ENCODE measurements around the gene NSUN2. TPM values are rescaled to one million over a fixed set of nuclear protein-coding genes. Genes with fewer than 3 reads are reported as not detected.
"Not testable (repeated sequence)": the region's sequence is repeated elsewhere in the genome, so short reads cannot be mapped to it uniquely, and the experiment has no call there.

The NSUN2 gene
- total RNA-seq, 6 experiments from 2014 or later = 59.9 to 67.7 (median 60.5) TPM

DNA sequence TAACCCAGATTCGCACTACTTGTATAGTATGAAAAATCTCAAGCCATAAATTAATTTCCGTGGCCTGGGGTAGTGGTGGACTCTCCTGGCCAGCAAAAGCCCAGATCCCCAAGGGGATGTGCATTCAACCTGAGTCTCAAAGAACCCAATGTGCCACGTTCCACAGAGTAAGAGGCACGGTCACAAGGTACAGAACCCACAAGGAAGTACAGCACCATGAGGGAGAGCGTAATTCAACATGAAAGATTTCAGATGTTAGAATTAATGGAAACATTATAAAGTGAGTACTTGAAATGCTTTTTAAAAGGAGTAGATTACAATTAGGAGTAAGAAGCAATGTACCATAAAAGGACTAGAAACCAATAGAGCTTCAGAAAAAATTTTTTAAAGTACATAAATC, 23.8 kb upstream of the NSUN2 start:
- no peak for TF ChIP-seq CTCF (IDR thresholded peaks at IDR 0.05)
- no peak for DNase-seq
- Mint-ChIP-seq H3K27me3 (ENCODE audit: insufficient read depth) (no peaks in the 10 kb centered on the region), H3K36me3 (ENCODE audit: low read depth) (peaks cover 50% of the 10 kb centered on the region), H3K4me1 (ENCODE audit: low read depth) (no peaks in the 10 kb centered on the region), H3K27ac (no peak overlapping the region), H3K4me3 (no peak overlapping the region), H3K9me3 (no peaks in the 10 kb centered on the region)

GRCh38 chr5:6655432-6655831, 22.6 kb upstream of the NSUN2 start:
- TF ChIP-seq CTCF (IDR thresholded peaks at IDR 0.05) = no peak
- no peak for DNase-seq
- Mint-ChIP-seq H3K27ac (no peak overlapping the region), H3K36me3 (ENCODE audit: low read depth) (peaks cover 46% of the 10 kb centered on the region), H3K4me3 (no peak overlapping the region), H3K9me3 (no peaks in the 10 kb centered on the region), H3K4me1 (ENCODE audit: low read depth) (no peaks in the 10 kb centered on the region), H3K27me3 (ENCODE audit: insufficient read depth) (no peaks in the 10 kb centered on the region)

- H3K27me3 Mint-ChIP-seq (ENCODE audit: insufficient read depth) = no peaks in the 10 kb centered on the region
- H3K27ac Mint-ChIP-seq = no peak overlapping the region
- no peak for DNase-seq
- no peak overlapping the region for H3K4me3 Mint-ChIP-seq
- no peak for TF ChIP-seq CTCF (IDR thresholded peaks at IDR 0.05)
- H3K4me1 Mint-ChIP-seq (ENCODE audit: low read depth) = no peaks in the 10 kb centered on the region
- H3K9me3 Mint-ChIP-seq = no peaks in the 10 kb centered on the region
- peaks cover 30% of the 10 kb centered on the region for H3K36me3 Mint-ChIP-seq (ENCODE audit: low read depth)
These were observed 19.2 kb upstream of the NSUN2 start for GRCh38 chr5:6652025-6652424.

GRCh38 chr5:6649681-6650080, 16.8 kb upstream of the NSUN2 start:
- H3K4me3 Mint-ChIP-seq = no peak overlapping the region

DNA sequence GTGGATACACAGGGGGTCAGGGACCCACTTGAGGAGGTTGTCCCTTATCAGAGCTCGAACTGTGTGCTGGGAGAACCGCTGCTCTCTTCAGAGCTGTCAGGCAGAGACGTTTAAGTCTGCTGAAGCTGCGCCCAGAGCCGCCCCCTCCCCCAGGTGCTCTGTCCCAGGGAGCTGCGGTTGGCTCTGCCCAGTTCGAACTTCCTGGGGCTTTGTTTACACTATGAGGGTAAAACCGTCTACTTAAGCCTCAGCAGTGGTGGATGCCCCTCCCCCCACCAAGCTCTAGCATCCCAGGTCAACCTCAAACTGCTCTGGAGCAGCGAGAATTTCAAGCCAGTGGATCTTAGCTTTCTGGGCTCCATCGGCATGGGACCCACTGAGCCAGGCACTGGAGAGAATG, 16.3 kb upstream of the NSUN2 start:
- H3K4me3 Mint-ChIP-seq = no peak overlapping the region
- TF ChIP-seq CTCF (IDR thresholded peaks at IDR 0.05) = no peak
- H3K9me3 Mint-ChIP-seq = no peaks in the 10 kb centered on the region
- no peaks in the 10 kb centered on the region for H3K27me3 Mint-ChIP-seq (ENCODE audit: insufficient read depth)
- peaks cover 10% of the 10 kb centered on the region for H3K4me1 Mint-ChIP-seq (ENCODE audit: low read depth)
- no peak for DNase-seq
- H3K36me3 Mint-ChIP-seq (ENCODE audit: low read depth) = peaks cover 28% of the 10 kb centered on the region
- H3K27ac Mint-ChIP-seq = no peak overlapping the region

More at GRCh38 chr5:6649681-6650080, 16.8 kb upstream of the NSUN2 start:
- Mint-ChIP-seq H3K27ac (no peak overlapping the region), H3K27me3 (ENCODE audit: insufficient read depth) (no peaks in the 10 kb centered on the region), H3K9me3 (no peaks in the 10 kb centered on the region), H3K4me1 (ENCODE audit: low read depth) (peaks cover 5% of the 10 kb centered on the region), H3K36me3 (ENCODE audit: low read depth) (peaks cover 23% of the 10 kb centered on the region)
- TF ChIP-seq CTCF (IDR thresholded peaks at IDR 0.05) = no peak
- no peak for DNase-seq

GRCh38 chr5:6645571-6646362, 12.9 kb upstream of the NSUN2 start:
- not testable (repeated sequence) for DNase-seq; H3K27me3 Mint-ChIP-seq (ENCODE audit: insufficient read depth)
- peaks cover 23% of the 10 kb centered on the region; the same call in 1 of the 2 replicates for H3K36me3 Mint-ChIP-seq (ENCODE audit: low read depth)

More at GRCh38 chr5:6645571-6646362, 12.9 kb upstream of the NSUN2 start:
- H3K27ac Mint-ChIP-seq, H3K4me3 Mint-ChIP-seq, H3K9me3 Mint-ChIP-seq: not testable (repeated sequence)
- H3K4me1 Mint-ChIP-seq (ENCODE audit: low read depth) = peaks cover 14% of the 10 kb centered on the region

Measured in HFFc6 (cell line).